ENCODE results near the gene KCNJ9.
"Not testable (repeated sequence)": the region's sequence is repeated elsewhere in the genome, so short reads cannot be mapped to it uniquely, and the experiment has no call there.

KCNJ9 gene

GRCh38 chr1:160081261-160081936, at the start of gene KCNJ9:
Gene KCNJ9, plus strand, starts transcription at chr1:160081538. Its CDS starts 2,493 bp downstream, at chr1:160084031.
- no peak within 1 kb of the TSS for H3K4me3 Mint-ChIP-seq
- CTCF ChIA-PET, result interaction anchor here (0.7 to 13.8 kb wide), 10 partner anchors 9 to 171 kb away, joined by 3 to 210 read pairs (median 4); no protein-coding TSS in a partner anchor
- no peak within 1 kb of the TSS for H3K27ac Mint-ChIP-seq
- DNase-seq, result no peak
- peaks cover 12% of the 10 kb centered on the region for H3K4me1 Mint-ChIP-seq
- peaks cover 2% of the 10 kb centered on the region for H3K36me3 Mint-ChIP-seq
- peaks cover 61% of the 10 kb centered on the region for H3K27me3 Mint-ChIP-seq
- no peaks in the 10 kb centered on the region for H3K9me3 Mint-ChIP-seq

DNA sequence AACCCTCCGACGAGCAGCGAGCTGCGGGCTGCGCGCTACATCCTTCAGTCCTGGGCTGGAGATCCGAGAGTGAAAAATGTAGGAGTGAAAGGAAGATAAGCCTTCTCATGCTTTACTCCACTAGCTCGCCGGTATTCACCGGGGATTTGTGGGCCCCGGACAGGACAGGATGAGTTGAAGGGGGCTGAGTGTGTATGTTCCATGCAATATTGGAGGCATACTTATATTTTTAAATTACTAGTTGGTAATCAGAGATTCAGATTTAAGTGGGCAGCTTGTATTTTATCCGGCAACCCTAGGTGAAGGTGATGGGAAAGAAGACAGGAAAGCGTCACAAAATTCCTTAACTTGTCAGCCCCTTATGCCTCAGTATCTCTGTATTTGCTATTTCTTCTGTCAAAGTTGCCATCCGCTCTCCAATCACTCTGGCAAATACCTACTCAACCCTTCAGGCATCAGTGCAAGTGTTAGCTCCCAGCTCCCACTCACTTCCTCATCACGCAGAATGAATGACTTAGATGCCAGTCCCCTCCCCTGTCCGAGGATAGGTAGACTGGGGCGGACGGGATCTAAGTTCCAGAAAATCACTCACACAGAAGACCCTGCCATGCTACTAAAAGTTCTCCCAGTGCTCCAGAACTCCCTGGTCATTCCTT, 49.0 kb upstream of the KCNJ9 start:
- H3K36me3 Mint-ChIP-seq, result peaks cover 8% of the 10 kb centered on the region
- CTCF ChIA-PET, result interaction anchor here (0.9 to 2.2 kb wide), 6 partner anchors 14 to 220 kb away, joined by 3 to 15 read pairs (median 4); no protein-coding TSS in a partner anchor

GRCh38 chr1:160040476-160040875, 40.9 kb upstream of the KCNJ9 start:
- no peak overlapping the region for H3K4me3 Mint-ChIP-seq
- no peaks in the 10 kb centered on the region for H3K36me3 Mint-ChIP-seq
- H3K27me3 Mint-ChIP-seq, result peaks cover 18% of the 10 kb centered on the region
- CTCF ChIA-PET, result interaction anchor here (1.2 to 1.7 kb wide), 2 partner anchors 33 to 38 kb away, joined by 5 to 8 read pairs; no protein-coding TSS in a partner anchor
- no peak overlapping the region for H3K27ac Mint-ChIP-seq
- no peaks in the 10 kb centered on the region for H3K9me3 Mint-ChIP-seq
- H3K4me1 Mint-ChIP-seq, result no peaks in the 10 kb centered on the region
- DNase-seq, result no peak

More for the DNA sequence above, 49.0 kb upstream of the KCNJ9 start:
- Mint-ChIP-seq H3K27me3 (peaks cover 15% of the 10 kb centered on the region), H3K9me3 (no peaks in the 10 kb centered on the region), H3K4me3 (peak overlapping the region; percentile 89), H3K27ac (peak overlapping the region; percentile 86), H3K4me1 (peaks cover 36% of the 10 kb centered on the region)
- no peak for DNase-seq

GRCh38 chr1:160043543-160043942, 37.8 kb upstream of the KCNJ9 start:
- CTCF ChIA-PET, result interaction anchor here (4.0 to 5.9 kb wide), 2 partner anchors 14 to 39 kb away, joined by 52 to 210 read pairs; partner anchors contain the start of gene KCNJ9
- no peak overlapping the region for H3K4me3 Mint-ChIP-seq
- no peak overlapping the region for H3K27ac Mint-ChIP-seq
- no peaks in the 10 kb centered on the region for H3K9me3 Mint-ChIP-seq
- H3K27me3 Mint-ChIP-seq, result peaks cover 30% of the 10 kb centered on the region
- no peaks in the 10 kb centered on the region for H3K36me3 Mint-ChIP-seq
- H3K4me1 Mint-ChIP-seq, result peaks cover 14% of the 10 kb centered on the region
- no peak for DNase-seq

- H3K27me3 Mint-ChIP-seq, result peaks cover 30% of the 10 kb centered on the region
- H3K27ac Mint-ChIP-seq, result no peak overlapping the region
- no peaks in the 10 kb centered on the region for H3K9me3 Mint-ChIP-seq
- no peak for DNase-seq
- no peaks in the 10 kb centered on the region for H3K36me3 Mint-ChIP-seq
- peaks cover 14% of the 10 kb centered on the region for H3K4me1 Mint-ChIP-seq
- CTCF ChIA-PET, result interaction anchor here (1.0 to 5.9 kb wide), 16 partner anchors 8 to 330 kb away, joined by 3 to 210 read pairs (median 10); partner anchors contain the start of genes IGSF8 and KCNJ9
- no peak overlapping the region for H3K4me3 Mint-ChIP-seq
These were observed 35.7 kb upstream of the KCNJ9 start for GRCh38 chr1:160045653-160046052.

DNA sequence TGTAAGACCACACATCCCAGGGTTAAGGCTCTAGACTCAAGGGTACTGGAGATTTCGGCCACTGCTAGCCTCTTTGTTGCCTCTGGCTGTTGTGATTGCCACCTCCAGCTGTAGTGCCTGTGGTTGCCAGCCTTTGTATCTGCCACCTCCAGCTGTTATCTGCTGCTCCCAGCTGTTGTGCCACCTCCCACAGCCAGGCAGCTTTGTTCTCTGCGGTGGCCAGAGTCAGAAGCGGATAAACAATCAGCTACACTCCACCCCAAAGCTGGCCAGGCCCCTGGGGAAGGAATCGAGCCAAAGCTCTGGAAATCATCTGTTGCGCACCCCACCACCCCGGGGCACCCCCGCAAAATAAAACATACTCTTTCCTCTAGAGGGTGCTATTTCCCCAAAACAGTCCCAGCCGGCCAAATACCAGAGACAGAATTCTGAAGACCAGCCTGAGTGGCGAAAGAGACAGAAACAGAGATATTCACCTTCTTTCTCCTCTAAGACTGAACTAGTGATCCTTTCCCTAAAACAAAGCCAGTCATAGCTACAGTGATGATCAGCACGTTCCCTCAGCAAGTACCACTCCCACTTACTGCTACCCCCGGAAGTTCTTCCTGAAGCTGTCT, 34.7 kb upstream of the KCNJ9 start:
- peak overlapping the region; percentile 34 for H3K27ac Mint-ChIP-seq
- peak overlapping the region; percentile 60 for H3K4me3 Mint-ChIP-seq
- peaks cover 14% of the 10 kb centered on the region for H3K4me1 Mint-ChIP-seq
- peak; percentile 46 for DNase-seq
- peaks cover 33% of the 10 kb centered on the region for H3K27me3 Mint-ChIP-seq
- no peaks in the 10 kb centered on the region for H3K36me3 Mint-ChIP-seq
- no peaks in the 10 kb centered on the region for H3K9me3 Mint-ChIP-seq
- CTCF ChIA-PET, result interaction anchor here (0.9 to 5.9 kb wide), 21 partner anchors 9 to 329 kb away, joined by 3 to 210 read pairs (median 5); partner anchors contain the start of genes IGSF8, KCNJ10 and KCNJ9

DNA sequence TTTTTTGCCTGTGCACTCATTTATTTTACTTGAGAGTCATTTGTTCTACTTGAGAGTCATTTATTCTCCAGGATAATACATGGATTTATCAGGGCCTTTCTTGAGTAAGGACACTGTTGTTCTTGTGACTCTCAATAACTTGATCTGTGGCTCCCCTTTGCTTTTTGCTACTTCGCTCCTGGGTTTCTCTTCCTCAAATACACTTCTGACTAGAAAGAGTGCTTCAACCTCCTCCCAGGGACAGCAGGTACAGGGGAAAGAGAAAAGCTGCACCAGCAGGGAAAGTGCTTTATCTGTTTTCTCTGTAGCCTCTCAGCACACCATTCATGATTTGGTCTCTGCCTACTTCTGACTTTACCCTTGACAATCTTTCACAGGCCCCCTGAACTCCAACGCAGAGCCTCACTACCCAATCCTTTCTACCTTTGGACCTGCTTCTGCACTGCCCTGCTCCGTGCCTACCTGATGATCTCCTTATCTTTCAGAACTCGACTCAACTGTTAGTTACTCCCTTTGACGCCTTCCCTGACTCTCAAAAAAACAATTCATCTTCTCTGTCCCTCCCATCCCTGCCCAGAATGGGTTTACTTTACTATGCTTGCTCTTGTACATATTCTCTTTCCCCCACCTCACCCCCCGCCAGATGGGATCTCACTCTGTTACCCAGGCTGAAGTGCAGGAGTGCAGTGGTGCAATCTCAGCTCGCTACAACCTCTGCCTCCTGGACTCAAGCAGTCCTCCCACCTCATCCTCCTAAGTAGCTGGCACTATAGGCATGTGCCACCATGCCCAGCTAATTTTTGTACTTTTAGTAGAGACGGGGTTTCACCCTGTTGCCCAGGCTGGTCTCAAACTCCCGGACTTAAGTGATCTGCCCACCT, 34.0 kb upstream of the KCNJ9 start:
- Mint-ChIP-seq H3K4me3 (peak overlapping the region; percentile 60), H3K9me3 (no peaks in the 10 kb centered on the region), H3K4me1 (peaks cover 14% of the 10 kb centered on the region), H3K27ac (peak overlapping the region; percentile 34), H3K27me3 (peaks cover 38% of the 10 kb centered on the region), H3K36me3 (no peaks in the 10 kb centered on the region)
- DNase-seq, result no peak
- CTCF ChIA-PET, result interaction anchor here (0.8 to 5.9 kb wide), 18 partner anchors 10 to 205 kb away, joined by 3 to 210 read pairs (median 6); partner anchors contain the start of genes IGSF8, KCNJ10 and KCNJ9

- H3K27ac Mint-ChIP-seq, result no peak overlapping the region
- peaks cover 44% of the 10 kb centered on the region for H3K27me3 Mint-ChIP-seq
- H3K36me3 Mint-ChIP-seq, result no peaks in the 10 kb centered on the region
- no peaks in the 10 kb centered on the region for H3K9me3 Mint-ChIP-seq
- no peak overlapping the region for H3K4me3 Mint-ChIP-seq
- peaks cover 14% of the 10 kb centered on the region for H3K4me1 Mint-ChIP-seq
- CTCF ChIA-PET, result interaction anchor here (0.8 to 5.9 kb wide), 2 partner anchors 12 to 34 kb away, joined by 3 to 210 read pairs; partner anchors contain the start of gene KCNJ9
- no peak for DNase-seq
These were observed 33.0 kb upstream of the KCNJ9 start for GRCh38 chr1:160048335-160048734.

GRCh38 chr1:160049101-160049500, 32.2 kb upstream of the KCNJ9 start:
- no peak overlapping the region for H3K4me3 Mint-ChIP-seq
- CTCF ChIA-PET, result interaction anchor here (5.9 kb wide), 1 partner anchor 33 kb away, joined by 210 read pairs; the partner anchor contains the start of gene KCNJ9
- peaks cover 14% of the 10 kb centered on the region for H3K4me1 Mint-ChIP-seq
- no peaks in the 10 kb centered on the region for H3K9me3 Mint-ChIP-seq
- peaks cover 50% of the 10 kb centered on the region for H3K27me3 Mint-ChIP-seq
- H3K27ac Mint-ChIP-seq, result no peak overlapping the region
- H3K36me3 Mint-ChIP-seq, result no peaks in the 10 kb centered on the region
- DNase-seq, result no peak

GRCh38 chr1:160050182-160050581, 31.2 kb upstream of the KCNJ9 start:
- H3K9me3 Mint-ChIP-seq, H3K4me3 Mint-ChIP-seq, H3K27ac Mint-ChIP-seq, DNase-seq, H3K36me3 Mint-ChIP-seq: not testable (repeated sequence)
- CTCF ChIA-PET, result interaction anchor here (0.6 kb wide), 1 partner anchor 1037 kb away, joined by 3 read pairs; no protein-coding TSS in a partner anchor
- Mint-ChIP-seq H3K4me1 (peaks cover 14% of the 10 kb centered on the region), H3K27me3 (peaks cover 52% of the 10 kb centered on the region)

- Mint-ChIP-seq H3K27ac (no peak overlapping the region), H3K27me3 (peaks cover 53% of the 10 kb centered on the region), H3K4me3 (no peak overlapping the region), H3K36me3 (no peaks in the 10 kb centered on the region), H3K9me3 (no peaks in the 10 kb centered on the region), H3K4me1 (peaks cover 14% of the 10 kb centered on the region)
- no peak for DNase-seq
- CTCF ChIA-PET, result interaction anchor here (0.6 kb wide), 1 partner anchor 1038 kb away, joined by 3 read pairs; no protein-coding TSS in a partner anchor
These were observed 30.7 kb upstream of the KCNJ9 start for GRCh38 chr1:160050619-160051018.

DNA sequence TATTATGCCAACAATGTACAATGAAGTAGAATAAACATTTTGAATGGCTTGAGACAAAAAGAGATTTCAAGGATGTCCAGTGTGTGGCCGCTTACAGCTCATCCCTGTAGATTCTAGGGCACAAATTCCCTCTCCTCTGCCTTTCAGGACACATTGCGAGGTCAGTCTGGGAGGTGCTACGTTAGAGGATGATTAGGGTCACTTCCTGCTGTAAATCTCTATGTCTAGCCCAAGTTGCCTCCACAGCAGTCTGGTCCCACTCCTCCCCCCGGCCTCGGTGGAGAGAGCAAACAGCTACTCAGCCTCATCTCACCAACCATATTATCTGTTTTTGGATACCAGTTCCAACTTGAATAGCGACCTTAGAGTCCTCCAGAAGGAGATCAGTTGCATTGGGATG, 28.4 kb upstream of the KCNJ9 start:
- CTCF ChIA-PET, result interaction anchor here (1.2 to 2.2 kb wide), 2 partner anchors 26 to 48 kb away, joined by 4 to 14 read pairs; no protein-coding TSS in a partner anchor
- no peak overlapping the region for H3K27ac Mint-ChIP-seq
- H3K4me3 Mint-ChIP-seq, result no peak overlapping the region
- H3K4me1 Mint-ChIP-seq, result no peaks in the 10 kb centered on the region
- no peaks in the 10 kb centered on the region for H3K9me3 Mint-ChIP-seq
- peaks cover 61% of the 10 kb centered on the region for H3K27me3 Mint-ChIP-seq
- DNase-seq, result no peak
- no peaks in the 10 kb centered on the region for H3K36me3 Mint-ChIP-seq
